Measurements from ENCODE around the gene ZEB2.

Gene ZEB2

GRCh38 chr2:144512470-144512869 lies 7.4 kb downstream of the ZEB2 start:
- DNase-seq: no peak

GRCh38 chr2:144511937-144512336 lies 8.0 kb downstream of the ZEB2 start:
- no peak for DNase-seq

GRCh38 chr2:144511226-144511810 lies 8.6 kb downstream of the ZEB2 start:
- no peak for DNase-seq

- no peak for DNase-seq
Observed at GRCh38 chr2:144510294-144510991, 9.5 kb downstream of the ZEB2 start.

GRCh38 chr2:144509879-144510221 lies 10.1 kb downstream of the ZEB2 start:
- no peak for DNase-seq

- no peak for DNase-seq
Observed at GRCh38 chr2:144509001-144509878, 10.7 kb downstream of the ZEB2 start.

GRCh38 chr2:144508172-144508851 lies 11.6 kb downstream of the ZEB2 start:
- DNase-seq: no peak

GRCh38 chr2:144507441-144508171 lies 12.3 kb downstream of the ZEB2 start:
- DNase-seq: no peak

GRCh38 chr2:144505245-144505831 lies 14.6 kb downstream of the ZEB2 start:
- DNase-seq: no peak

- DNase-seq: no peak
Observed at GRCh38 chr2:144504218-144504641, 15.7 kb downstream of the ZEB2 start.

- no peak for DNase-seq
Observed at GRCh38 chr2:144503242-144503641, 16.7 kb downstream of the ZEB2 start.

- no peak for DNase-seq
Observed at GRCh38 chr2:144502369-144502768, 17.6 kb downstream of the ZEB2 start.

GRCh38 chr2:144501627-144502026 lies 18.3 kb downstream of the ZEB2 start:
- no peak for DNase-seq

GRCh38 chr2:144501118-144501517 lies 18.8 kb downstream of the ZEB2 start:
- DNase-seq: no peak

GRCh38 chr2:144500563-144500962 lies 19.4 kb downstream of the ZEB2 start:
- DNase-seq: no peak

- no peak for DNase-seq
Observed at GRCh38 chr2:144498277-144498676, 21.6 kb downstream of the ZEB2 start.

- DNase-seq: no peak
Observed at GRCh38 chr2:144496977-144497598, 22.8 kb downstream of the ZEB2 start.

GRCh38 chr2:144496092-144496976 lies 23.6 kb downstream of the ZEB2 start:
- no peak for DNase-seq

- no peak for DNase-seq
Observed at GRCh38 chr2:144495227-144496091, 24.5 kb downstream of the ZEB2 start.

Data from activated T-cell treated with anti-CD3 and anti-CD28 coated beads, Interleukin-2, amount 50 U/mL, for 1 hour (primary cell).